Posterior vena cava (tissue), 2 donors: ENCODE measurements around the gene RAD23A. TPM values are rescaled to one million over a fixed set of nuclear protein-coding genes. Genes with fewer than 3 reads are reported as not detected.
"Not testable (repeated sequence)": the region's sequence is repeated elsewhere in the genome, so short reads cannot be mapped to it uniquely, and the experiment has no call there.

Source experiments
- DNase-seq: peaks from one replicate; pipeline ENCODE4 v3.0.0-alpha.2; 2020; ENCODE audit warnings: low spot score
- intact Hi-C, 2 donors: fragments of 100-400 bp; cut with DNase I; formaldehyde crosslinking; loops; one replicate each; pipeline versions ENCODE4 v1.14.1 to v1.14.2; 2022 to 2023
- total RNA-seq, 2 donors: library from RNA; stranded (reverse); fragmentation: NEBNext Ultra II Directional; extraction: Animal tissue kit (Norgen Biotek cat#: 25700); gene quantifications; one replicate each; pipeline ENCODE4 v1.2.1, GENCODE V29; 2021
- donor health status: DM: yes; HTN: yes; CAD: no.
- donor health status: DM: yes; HTN: yes; CAD: no.

Gene RAD23A
- total RNA-seq, 2 donors from 2014 or later = 90.9 to 124 TPM

- DNase-seq = peak; percentile 81
- intact Hi-C loops = no loop called here
These were observed 7.0 kb downstream of the RAD23A start for GRCh38 chr19:12952488-12953137.

GRCh38 chr19:12953138-12953798 lies 7.6 kb downstream of the RAD23A start:
- peak; percentile 74 for DNase-seq
- intact Hi-C loops = no loop called here

GRCh38 chr19:12953799-12954611 lies 8.3 kb downstream of the RAD23A start:
- DNase-seq = peak; percentile 73
- intact Hi-C loops = no loop called here

DNA sequence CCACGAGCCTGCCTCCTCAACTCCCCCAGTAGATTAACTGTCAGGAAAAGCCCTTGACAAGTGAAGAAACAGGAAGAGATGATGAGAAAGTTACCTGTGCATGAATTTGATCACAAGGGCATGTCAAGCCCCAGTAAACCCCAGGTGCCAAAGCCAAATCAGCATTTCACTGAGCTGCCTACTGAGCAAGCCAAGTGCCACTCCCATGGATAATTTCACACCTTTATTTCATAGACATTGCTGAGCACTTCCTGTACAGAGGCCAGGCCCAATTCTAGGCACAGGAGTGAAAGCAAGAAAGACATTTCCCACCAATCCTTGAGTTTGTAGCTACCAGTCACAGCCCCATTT lies 8.9 kb downstream of the RAD23A start:
- intact Hi-C loops = no loop called here
- no peak for DNase-seq

DNA sequence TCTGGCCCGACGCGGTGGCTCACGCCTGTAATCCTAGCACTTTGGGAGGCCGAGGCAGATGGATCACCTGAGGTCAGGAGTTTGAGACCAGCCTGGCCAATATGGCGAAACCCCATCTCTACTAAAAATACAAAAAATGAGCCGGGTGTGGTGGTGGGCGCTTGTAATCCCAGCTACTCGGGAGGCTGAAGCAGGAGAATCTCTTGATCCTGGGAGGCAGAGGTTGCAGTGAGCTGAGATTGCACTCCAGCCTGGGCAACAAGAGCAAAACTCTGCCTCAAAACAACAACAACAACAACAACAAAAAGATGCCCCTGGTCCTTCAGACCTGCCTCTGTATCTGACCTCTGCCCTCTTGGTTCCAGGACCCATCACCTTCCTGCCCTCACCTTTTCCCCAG lies 9.9 kb downstream of the RAD23A start:
- DNase-seq, intact Hi-C loops: not testable (repeated sequence)

DNA sequence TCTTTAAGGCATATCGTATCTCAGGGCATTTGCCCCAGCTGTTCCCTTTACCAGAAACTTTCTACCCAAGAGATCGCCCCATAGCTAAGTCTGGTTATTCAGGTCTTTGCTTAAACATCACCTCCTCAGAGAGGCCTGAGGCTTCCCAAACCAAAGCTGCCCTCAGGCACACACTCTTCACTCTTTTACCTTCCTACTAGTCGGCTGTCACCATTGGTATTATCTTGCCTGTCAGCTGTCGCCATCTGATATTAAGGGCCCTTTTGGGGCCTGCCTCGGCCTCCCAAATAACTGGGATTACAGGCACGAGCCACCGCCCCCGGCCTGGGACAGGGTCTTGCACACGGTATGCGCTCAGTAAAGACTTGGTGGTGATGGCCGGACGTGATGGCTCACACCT lies 10.3 kb downstream of the RAD23A start:
- intact Hi-C loops = no loop called here
- no peak for DNase-seq

- DNase-seq = peak; percentile 93
- intact Hi-C loops = no loop called here
These were observed 11.1 kb downstream of the RAD23A start, which contains the start of gene GADD45GIP1 for GRCh38 chr19:12956446-12957388. TSS of gene GADD45GIP1 (minus strand) at chr19:12957223. CDS start at chr19:12957212, 11 bp downstream.

DNA sequence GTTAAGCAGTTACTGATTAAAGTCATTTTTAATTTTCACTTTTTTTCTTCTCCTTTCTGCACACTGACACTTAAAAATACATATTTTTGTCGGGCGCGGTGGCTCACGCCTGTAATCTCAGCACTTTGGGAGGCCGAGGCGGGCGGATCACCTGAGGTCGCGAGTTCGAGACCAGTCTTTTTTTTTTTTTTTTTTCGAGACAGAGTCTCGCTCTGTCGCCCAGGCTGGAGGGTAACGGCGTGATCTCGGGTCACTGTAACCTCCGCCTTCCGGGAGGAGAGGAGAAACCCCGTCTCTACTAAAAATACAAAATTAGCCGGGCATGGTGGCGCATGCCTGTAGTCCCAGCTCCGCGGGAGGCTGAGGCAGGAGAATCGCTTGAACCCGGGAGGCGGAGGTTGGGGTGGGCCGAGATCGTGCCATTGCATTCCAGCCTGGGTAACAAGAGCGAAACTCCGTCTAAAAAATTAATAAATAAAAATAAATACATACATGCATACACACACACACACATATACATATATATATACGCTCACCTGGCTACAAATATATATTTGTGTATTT lies 11.8 kb downstream of the RAD23A start:
- intact Hi-C loops, DNase-seq: not testable (repeated sequence)

DNA sequence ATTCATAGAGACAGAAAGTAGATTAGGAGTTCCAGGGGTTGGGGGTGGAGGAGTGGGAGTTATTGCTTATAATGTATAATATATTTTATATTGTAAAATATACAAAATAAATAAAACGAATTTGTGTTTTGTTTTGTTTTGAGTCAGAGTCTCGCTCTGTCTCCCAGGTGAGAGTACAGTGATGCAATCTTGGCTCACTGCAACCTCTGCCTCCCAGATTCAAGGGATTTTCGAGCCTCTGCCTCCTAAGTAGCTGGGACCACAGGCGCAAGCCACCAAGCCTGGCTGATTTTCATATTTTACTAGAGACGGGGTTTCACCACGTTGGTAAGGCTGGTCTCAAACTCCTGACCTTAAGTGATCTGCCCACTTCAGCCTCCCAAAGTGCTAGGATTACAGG lies 13.8 kb downstream of the RAD23A start:
- intact Hi-C loops = no loop called here
- DNase-seq = no peak

GRCh38 chr19:12965017-12965811 lies 19.6 kb downstream of the RAD23A start:
- DNase-seq = peak; percentile 93
- intact Hi-C loops = no loop called here

- intact Hi-C loops = no loop called here
These were observed 20.1 kb downstream of the RAD23A start for GRCh38 chr19:12965812-12966135.

GRCh38 chr19:12967907-12968306 lies 22.2 kb downstream of the RAD23A start:
- intact Hi-C loops = no loop called here

More at GRCh38 chr19:12965812-12966135, 20.1 kb downstream of the RAD23A start:
- no peak for DNase-seq

DNA sequence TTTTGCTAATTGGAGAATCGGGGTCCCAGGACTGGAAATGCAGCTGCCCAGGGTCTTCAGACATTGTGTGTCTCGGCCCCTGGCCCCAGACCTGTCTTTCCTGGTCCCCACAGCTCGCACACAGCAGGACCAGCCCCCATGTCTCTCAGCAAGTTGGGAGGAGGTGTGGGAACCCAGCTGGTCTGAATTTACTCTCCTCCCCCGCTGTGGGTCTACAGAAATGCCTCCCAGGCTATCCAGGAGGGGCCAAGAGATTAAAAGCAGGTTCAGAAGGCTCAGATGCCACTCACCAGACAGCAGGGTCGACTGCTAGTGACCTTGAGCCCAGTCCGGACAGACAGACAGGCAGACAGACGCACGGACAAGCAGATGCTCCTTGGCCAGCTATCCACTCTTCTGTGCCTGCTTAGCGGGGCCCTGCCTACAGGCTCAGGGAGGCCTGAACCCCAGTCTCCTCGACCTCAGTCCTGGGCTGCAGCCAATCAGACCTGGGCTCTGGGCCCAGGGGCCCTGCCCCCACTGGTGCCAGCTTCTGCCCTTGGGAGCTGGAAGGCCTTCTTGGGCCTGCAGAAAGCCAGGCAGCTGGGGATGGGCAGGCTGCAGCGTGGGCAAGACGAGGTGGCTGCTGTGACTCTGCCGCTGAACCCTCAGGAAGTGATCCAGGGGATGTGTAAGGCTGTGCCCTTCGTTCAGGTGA lies 23.8 kb downstream of the RAD23A start, which contains the start of gene DAND5:
DAND5 (plus strand) TSS at position 285 of the 697 bp plus-strand sequence; CDS start at position 370, 85 bp downstream.
- intact Hi-C loops = no loop called here
- DNase-seq = no peak

More at GRCh38 chr19:12967907-12968306, 22.2 kb downstream of the RAD23A start:
- no peak for DNase-seq

DNA sequence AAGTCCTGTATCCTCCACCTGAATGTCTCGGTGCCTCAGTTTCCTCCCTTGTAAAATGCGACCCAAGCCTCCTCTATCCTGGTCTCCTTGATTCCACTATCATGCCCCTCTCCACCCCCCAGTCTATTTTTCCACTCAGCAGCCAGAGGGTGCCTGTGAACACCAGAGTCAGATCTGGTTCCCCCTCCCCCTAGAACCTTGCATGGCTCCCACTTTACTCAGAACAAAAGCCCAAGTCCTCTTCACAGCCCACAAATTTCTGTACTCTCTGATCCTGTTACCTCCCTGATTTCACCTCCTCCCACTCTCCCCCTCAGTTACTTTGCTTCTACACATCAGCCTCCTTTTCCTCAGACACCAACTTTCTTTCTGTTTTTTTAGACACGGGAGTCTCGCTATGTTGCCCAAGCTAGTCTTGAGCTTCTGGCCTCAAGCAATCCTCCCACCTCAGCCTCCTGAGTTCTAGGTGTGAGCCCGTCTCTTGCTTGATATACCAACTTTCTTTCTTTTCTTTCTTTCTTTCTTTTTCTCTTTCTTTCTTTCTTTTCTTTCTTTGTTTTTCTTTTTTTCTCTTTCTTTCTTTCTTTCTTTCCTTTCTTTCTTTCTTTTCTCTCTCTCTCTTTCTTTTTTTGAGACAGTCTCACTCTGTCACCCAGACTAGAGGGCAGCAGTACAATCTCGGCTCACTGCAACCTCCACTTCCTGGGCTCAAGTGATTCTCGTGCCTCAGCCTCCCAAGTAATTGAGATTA lies 24.6 kb downstream of the RAD23A start:
- DNase-seq = no peak
- intact Hi-C loops = no loop called here

DNA sequence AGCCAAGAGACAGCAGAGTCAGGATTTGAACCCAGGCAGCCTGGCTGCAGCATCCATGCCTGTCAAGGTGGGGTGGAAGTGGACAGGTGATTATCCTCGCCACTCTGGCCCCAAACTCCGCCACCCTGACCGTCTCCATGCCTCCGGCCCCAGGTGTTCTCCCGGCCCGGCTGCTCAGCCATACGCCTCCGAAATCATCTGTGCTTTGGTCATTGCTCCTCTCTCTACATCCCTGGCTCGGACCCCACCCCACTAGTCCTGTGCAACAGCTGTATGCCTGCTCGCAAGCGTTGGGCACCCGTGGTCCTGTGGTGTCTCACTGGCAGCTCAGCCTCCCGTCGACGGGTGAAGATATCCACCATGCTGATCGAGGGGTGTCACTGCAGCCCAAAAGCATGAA lies 27.6 kb downstream of the RAD23A start:
- DNase-seq = no peak
- intact Hi-C loops = no loop called here

DNA sequence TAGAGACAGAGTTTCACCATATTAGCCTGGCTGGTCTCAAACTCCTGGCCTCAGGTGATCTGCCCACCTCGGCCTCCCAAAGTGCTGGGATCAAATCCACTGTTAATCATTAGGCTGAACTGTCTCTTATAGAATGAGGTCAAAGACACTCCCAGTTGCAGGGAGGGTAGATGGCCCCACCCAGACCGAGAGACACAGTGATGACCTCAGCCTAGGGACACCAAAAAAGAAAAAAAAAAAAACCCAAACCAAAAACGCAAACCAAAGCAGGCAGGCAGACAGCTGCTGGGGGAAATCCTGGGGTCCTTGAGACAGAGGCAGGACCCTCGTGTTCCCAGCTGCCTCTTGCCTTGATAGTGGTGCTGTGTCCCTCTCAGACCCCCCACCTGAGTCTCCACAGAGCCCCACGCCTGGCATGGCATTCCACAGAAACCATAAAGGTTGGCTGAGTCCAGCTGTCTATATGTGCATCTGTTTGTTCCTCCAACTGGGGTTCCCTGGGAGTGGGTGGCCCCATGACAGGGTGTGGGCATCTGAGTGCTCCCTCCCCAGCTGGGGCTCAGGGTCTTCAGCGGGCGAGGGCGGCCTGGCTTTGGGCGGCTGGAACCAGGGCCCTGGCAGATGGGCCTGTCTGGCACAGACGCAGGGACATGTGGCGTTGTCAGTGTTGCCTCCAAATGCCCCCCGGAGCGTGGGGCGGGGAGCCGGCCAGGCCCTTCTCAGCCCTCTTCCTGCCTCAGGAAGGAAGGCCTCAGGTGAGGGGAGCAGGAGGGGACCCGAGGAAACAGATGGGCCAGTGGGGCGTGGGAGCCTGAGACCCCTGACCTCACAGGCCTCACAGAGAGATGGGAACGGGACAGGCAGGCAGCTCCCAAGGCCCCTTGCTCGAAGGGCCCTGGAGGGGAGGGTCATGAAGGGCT lies 28.9 kb downstream of the RAD23A start:
- DNase-seq = no peak
- intact Hi-C loops = loop anchor here (5.0 kb wide), 3 partner anchors 288 to 1113 kb away; partner anchors contain the start of gene C19orf67 (in 1 of the 2)
